Right renal pelvis (tissue), 4 donors: ENCODE measurements around the gene ZNF627. TPM values are rescaled to one million over a fixed set of nuclear protein-coding genes. Genes with fewer than 3 reads are reported as not detected.
A peak's percentile ranks its signal among the peaks of the same experiment; 100 is the strongest.
"Not testable (repeated sequence)": the region's sequence is repeated elsewhere in the genome, so short reads cannot be mapped to it uniquely, and the experiment has no call there.

Source experiments
- DNase-seq, 4 donors: peaks; one replicate each; pipeline ENCODE4 v3.0.0-alpha.2; 2013; ENCODE audit warnings: low read depth in 4 of 4, low spot score in 3 of 4, missing footprints in 1 of 4
- polyA plus RNA-seq, 4 donors: library from polyadenylated mRNA; unstranded; fragments of 120-200 nt; gene quantifications; one replicate each; pipeline ENCODE4 v1.2.1, GENCODE V29; 2013; ENCODE audit not compliant: insufficient read length in 4 of 4

The ZNF627 gene
- polyA plus RNA-seq, 4 donors: 40.8 to 54.1 (median 46.2) TPM

DNA sequence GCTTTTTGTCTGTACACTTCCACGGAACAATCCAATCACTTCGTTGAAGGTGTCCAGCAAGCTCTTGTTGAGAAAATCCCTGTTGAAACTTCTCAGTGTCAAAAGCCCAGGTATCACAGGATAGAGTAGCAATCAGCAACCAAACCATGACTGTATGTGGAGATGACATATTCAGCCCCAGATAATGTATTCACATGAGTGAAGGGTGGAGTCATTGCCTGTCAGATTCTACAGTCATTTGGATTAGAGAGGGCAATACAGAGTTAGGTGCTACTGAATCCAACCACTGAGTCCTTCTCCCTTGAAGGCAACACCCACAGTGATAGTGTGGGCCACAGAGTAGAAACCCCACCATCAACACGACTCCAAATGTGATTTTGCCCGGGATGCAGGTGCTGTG is 23.3 kb downstream of the ZNF627 start:
- DNase-seq: no peak

DNA sequence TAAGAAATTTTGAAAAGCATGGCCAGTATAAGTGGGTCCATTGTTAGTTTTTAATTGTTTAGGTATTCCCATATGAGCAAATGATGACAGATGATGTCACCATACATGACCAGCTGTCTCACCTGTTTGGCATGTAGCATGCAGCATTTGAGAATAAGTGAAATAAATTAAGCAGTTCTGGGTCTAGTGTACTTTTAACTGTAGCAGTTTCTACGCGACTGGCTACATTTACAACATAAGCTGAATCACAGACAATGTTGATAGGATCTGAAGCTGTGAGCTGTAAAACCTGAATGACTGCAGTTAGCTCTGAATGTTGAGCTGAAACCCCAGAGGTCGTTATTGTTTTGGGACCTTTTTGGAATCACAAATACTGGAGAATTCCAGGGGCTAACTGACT is 25.1 kb downstream of the ZNF627 start:
- DNase-seq: not testable (repeated sequence)

DNA sequence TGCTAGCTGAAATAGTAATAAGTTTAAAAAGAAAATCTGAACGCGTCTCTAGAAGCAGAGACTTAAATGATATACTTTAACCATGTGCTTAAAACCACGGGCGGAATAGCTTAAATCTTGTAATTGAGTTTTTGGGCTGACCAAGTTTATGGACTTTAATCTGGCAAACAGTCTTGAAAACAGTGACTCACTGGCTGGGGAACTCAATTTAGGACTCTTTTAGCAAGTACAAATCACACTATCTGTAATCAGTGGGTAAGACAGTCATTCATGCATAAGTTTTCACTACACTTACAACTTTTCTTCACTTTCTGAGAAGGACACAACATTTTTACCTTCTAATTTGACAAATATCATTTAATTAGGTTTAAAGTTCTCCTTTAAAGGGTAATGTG is 26.8 kb downstream of the ZNF627 start:
- peak in 1 of 4 donors; percentile 10 for DNase-seq

DNA sequence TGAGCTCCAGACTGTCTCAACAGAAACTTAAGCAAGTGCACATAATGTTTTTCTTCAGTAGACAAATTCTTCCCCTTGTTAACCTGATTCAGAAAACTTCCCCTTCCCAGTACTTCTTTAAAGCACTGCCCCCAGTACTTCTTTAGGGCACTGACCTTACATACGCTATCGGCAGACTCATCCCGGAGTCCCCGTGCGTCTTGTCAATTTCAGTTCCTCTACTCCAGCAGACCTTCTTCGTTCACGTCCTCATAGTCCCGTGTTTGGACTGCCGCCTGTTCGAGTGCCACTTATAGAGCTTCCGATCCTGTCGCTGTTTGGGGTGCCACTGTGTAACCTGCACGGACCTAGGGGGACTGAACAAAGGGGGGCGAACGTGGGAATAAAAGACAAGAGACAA is 29.0 kb downstream of the ZNF627 start:
- no peak for DNase-seq

DNA sequence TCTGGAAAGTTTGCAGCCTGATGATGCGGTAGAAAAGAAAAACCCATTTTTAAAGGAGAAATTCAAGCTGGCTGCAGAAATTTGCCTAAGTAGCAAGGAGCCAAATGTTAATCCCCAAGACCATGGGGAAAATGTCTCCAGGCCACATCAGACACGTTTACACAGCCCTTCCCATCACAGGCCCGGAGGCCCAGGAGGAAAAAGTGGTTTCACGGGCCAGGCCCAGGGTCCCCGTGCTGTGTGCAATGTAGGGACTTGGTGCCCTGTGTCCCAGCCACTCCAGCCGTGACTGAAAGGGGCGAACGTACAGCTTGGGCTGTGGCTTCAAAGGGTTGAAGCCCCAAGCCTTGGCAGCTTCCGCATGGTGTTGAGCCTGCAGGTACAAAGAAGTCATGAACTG is 35.9 kb downstream of the ZNF627 start:
- DNase-seq: no peak

DNA sequence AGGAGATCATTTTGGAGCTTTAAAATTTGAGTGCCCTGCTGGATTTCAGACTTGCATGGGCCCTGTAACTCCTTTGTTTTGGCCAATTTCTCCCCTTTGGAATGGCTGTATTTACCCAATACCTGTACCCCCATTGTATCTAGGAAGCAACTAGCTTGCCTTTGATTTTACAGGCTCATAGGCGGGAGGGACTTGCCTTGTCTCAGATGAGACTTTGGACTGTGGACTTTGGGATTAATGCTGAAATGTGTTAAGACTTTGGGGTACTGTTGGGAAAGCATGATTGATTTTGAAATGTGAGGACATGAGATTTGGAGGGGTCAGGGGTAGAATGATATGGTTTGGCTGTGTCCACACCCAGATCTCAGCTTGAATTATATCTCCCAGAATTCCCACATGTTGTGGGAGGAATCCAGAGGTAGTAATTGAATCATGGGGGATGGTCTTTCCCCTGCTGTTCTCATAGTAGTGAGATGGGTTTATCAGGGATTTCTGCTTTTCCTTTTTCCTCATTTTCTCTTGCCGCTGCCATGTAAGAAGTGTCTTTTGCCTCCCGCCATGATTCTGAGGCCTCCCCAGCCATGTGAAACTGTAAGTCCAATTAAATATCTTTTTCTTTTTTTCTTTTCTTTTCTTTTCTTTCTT is 36.9 kb downstream of the ZNF627 start:
- not testable (repeated sequence) for DNase-seq

DNA sequence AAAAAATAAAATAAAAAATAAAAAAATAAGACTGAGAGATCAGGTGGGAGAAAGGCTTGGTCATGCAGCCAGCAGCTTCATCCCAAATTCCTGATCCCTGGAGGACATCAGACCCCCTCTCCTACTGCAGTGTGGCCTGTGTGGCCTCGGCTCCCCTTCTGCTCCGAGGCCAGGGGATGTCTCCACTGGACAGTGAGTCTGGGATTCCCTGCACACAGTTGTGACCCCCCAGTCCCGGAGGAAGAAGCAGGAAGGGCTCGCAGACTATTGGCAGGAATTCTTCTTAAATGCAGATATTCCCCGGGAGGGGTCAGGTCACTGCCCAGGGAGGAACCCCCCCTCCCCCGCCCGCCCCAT is 41.9 kb downstream of the ZNF627 start:
- DNase-seq: no peak

DNA sequence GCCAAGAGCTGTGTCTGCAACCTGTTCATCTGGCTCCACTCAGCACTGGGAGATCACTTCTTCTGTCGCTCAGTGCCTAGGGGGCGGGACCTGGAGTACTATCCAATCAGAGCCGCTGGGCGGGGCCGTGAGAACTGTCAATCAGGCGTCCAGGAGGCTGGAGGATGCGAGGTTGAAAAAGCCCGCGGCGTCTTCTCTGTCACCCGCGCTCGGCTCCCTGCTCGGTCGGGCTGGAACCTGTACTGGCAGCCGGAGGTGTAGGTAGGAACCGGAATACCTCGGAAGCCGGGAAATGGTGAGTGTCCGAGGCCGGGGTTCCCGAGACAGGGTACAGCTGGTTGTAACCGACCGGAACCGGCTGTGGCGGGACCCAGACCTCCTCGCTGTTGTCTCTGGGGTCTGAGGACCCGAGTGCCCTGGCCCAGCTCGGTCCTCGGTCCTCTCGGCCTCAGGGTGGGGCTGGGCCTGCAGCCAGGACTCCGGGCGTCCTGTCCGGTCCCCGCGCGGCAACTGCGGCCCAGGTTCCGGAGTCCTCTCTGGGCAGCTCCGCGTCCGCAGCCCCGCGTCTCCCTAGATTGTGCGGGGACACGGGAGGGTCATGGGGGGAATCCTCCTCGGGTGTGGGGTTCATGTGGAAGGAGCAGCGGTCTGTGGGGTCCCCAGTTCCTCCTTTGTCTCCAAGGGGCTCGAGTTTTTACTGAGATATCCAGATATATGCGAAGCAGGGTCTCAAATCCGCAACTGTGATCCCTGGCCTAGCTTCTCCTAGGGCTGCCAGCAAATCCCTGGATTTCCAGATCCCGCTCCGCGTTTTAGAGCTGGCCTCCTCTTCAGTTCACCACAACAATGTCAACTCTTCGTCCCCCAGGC is 42.6 kb downstream of the ZNF627 start:
- DNase-seq: peak; percentile 88 to 95 (median 94)

DNA sequence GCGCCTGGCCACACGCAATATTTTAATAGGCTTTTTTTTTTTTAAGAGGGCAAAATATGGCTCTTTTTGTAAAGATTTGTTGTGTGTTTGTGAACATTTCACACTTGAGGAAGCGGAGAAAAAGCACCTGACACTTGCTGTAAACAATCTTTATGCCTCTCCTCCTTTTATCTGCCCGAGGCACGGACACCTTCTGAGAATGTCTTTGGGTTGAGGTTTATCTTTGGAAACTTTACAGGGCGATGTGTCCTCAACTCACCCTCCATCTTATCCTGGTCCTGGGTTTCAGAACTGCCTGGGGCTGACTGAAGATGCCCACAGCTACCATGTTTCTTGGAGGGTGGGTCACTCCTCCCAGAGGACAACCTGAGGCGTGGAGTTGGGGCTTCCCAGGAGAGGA is 44.0 kb downstream of the ZNF627 start:
- DNase-seq: no peak

DNA sequence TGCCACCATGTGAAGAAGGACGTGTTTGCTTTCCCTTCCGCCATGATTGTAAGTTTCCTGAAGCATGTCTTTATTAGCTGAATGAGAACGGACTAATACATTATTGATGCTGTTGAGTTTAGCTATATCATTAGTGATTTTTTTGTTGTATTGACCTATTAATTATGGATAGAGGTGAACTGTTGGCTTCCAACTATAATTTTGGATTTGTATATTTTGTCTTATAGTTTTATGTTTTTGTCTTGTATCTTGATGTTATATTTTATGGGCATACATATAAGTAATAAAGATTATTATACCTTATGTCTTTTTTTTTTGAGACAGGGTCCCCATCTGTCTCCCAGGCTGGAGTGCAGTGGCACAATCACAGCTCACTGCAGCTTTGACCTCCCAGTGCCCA is 45.6 kb downstream of the ZNF627 start:
- no peak for DNase-seq

DNA sequence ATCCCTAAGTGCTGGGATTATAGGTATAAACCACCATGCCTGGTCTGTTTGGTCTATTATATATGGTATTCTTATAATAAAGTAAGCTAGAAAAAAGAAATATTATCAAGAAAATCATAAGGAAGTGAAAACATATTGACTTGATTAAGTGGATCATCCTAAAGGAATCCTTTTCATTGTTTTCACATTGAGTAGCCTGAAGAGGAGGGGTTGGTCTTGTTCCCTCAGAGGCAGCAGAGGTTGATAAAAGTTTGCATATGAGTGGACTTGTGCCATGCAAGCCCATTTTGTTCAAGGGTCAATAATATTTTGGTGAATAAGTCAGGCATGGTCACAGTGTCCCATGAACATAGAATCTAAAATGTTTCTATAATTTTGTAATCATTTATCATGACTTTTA is 52.7 kb downstream of the ZNF627 start:
- no peak for DNase-seq

DNA sequence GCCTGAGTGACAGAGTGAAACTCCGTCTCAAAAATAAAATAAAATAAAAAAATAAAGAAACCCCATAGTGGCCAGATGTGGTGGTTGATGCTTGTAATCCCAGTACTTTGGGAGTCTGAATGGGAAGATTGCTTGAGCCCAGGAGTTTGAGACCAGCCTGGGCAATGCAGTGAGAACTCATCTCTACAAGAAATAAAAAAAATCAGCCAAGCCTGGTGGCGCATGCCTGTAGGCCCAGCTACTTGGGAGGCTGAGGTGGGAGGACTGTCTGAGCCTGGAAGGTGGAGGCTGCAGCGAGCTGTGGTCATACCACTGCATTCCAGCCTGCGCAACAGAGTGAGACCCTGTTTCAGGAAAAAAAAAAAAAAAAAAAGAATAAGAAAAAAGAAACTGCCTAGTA is 53.8 kb downstream of the ZNF627 start:
- DNase-seq: no peak

DNA sequence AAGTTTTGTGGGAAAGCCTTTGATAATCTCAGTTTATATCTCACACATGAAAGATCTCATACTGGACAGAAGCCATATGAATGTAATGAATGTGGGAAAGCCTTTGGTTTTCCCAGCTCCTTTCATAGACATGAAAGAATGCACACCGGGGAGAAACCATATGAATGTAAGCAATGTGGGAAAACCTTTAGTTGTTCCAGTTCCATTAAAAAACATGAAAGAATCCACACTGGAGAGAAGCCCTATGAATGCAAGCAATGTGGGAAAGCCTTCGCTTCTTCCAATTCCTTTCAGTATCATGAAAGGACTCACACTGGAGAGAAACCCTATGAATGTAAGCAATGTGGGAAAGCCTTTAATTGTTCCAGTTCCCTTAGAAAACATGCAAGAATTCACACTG is 54.8 kb downstream of the ZNF627 start:
- no peak for DNase-seq

DNA sequence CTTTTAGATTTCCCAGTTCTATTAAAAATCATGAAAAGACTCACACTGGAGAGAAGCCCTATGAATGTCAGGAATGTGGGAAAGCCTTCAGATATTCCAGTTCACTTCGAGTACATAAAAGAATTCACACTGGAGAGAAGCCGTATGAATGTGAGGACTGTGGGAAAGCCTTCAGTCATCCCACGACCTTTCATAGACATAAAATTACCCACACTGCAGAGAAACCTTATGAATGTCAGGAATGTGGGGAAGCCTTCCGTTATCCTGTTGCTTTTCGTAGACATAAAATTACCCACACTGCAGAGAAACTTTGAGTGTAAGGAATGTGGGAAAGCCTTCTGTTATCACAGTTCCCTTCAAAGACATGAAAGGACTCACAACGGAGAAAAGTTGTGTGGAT is 55.2 kb downstream of the ZNF627 start:
- DNase-seq: no peak

DNA sequence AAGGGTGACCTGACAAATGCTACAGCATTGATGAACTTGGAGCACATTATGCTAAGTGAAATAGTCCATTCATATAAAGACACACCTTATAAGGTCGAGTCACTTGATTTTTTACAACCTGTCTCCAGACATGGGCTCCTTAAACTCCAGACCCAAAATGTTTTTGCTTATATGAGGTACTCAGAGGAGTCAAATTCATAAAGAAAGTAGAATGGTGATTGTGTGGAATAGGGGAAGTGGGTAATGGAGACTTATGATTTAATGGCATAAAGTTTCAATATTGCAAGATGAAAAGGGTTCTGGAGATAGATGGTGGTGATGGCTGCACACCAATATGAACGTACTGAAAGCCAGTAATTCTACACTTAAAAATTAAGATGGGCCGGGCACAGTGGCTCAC is 59.3 kb downstream of the ZNF627 start:
- DNase-seq: no peak

DNA sequence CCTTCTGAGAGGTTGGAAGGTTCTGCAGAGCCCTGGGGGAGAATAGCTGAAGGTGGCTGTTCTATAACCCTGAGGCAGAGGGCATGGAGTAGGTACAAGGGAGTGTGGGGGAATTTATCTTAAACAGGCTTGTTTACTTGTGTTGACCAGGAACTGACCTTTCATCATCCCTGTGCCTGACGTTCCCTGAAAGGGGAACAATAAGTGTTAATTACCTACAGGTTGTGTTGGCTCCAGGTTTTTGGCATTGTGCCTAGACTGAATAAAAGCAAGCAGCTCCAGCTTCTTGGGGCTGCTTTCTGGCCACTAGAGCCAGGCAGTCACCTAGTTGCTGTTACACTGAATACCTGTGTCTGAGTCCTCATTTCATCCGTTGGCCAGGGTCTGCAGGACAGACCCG is 60.0 kb downstream of the ZNF627 start:
- no peak for DNase-seq

DNA sequence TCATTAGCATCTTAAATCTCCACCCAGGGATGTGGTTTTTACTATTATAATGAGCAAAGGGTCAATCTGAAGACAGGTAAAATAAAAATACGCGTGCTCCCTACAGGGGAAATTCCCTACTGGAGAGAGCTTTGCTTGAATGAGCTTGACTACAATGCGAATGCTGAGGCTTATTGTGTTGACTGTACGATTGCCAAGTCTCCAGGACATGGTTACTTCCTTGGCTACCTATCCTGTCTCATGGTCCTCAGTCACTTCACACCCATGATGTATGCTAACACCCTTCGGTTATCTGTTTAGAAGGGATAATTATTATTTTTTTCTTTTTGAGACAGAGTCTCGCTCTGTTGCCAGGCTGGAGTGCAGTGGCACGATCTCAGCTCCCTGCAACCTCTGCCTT is 61.7 kb downstream of the ZNF627 start:
- no peak for DNase-seq

DNA sequence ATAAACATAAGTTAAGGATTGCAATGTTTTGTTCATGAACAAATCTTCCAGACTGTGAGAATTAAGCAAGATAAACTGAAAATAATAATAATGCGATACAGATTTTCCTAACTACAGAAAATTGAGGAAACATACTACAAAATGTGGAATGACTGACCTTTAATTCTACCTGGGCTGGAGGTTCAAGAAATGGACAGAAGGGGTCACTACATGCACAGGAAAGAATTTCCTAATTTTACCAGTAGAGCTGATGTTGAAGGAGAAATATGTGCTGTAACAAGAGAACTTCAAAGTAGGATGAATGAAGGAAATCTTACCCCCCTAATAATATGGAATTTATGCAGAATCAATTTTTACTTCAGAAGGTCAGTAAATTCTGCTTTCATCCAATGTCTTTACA is 62.3 kb downstream of the ZNF627 start:
- DNase-seq: no peak

DNA sequence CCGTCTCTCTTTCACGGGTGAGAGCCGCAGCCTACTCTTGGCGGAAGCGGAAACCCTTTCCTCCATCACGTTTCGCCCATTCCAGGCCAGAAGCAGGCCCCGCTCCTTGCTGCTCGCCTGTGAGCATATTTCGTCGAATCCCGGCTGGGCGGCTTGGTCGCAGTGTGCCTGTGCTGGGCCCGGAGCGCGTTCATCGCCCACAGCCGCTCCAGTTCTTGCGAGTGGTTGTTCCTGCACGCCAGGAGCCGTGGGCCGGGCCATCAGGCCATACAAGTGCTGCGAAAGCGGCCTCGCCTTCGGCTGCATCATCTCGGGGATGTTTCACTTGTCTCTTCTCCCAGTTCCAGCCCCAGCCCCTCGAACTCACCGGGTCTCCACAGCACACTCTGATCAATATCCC is 65.0 kb downstream of the ZNF627 start:
- DNase-seq: no peak

DNA sequence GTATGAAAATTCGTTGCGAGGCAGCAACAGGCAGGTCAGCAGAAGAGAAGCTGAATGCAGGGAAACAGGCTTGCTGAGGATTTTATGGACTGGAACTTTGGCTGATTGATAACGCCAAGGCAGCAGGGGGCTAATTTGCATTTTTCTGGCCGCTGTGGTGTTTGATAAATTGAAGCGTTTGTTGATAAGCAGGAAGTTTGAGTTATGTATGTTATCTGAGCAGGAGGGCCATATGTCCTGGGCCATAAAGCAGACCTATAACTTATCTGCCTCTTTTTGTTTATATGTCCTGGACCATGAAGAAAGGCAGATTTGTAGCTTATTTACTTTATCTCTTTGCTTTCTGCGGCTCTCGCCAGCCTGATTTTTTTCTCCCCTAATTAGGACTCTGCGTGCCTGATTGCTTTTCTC is 65.9 kb downstream of the ZNF627 start:
- no peak for DNase-seq
